RPMI7951 (cell line): ENCODE data around the gene PIK3R3. TPM values are rescaled to one million over a fixed set of nuclear protein-coding genes. Genes with fewer than 3 reads are reported as not detected.
A peak's percentile ranks its signal among the peaks of the same experiment; 100 is the strongest.

Source experiments
- DNase-seq: peaks from one replicate; pipeline ENCODE4 v3.0.0-alpha.2; 2012; ENCODE audit warnings: low read depth
- total RNA-seq: library from RNA; depleted of rRNA; stranded (reverse); fragments of >200 nt; shearing (Covaris generic); gene quantifications from 2 replicates; pipeline ENCODE4 v1.2.3, GENCODE V29; 2014

PIK3R3 gene
- total RNA-seq, 1 experiment from 2014 or later: 10.5 TPM

DNA sequence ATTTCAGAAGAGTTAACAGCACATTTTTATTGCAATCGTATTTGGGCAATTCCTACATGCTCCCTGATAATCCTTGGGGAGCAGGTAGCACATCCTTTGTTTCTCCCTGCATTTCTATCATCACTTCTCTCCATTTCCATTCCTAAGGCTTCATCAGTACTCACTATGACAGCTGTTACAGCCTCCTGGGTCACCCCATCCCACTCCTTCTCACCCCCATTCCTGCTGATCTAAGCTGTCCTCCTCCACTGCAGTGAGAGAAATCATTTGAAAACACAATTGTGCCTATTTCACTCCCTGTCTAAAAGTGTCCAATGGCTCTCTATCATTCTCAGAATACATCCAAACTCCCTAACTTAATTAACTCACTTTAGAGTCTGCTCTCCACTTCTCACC lies 25.5 kb upstream of the PIK3R3 start:
- no peak for DNase-seq

- no peak for DNase-seq
Measured at GRCh38 chr1:46153732-46154131, 21.3 kb upstream of the PIK3R3 start.

DNA sequence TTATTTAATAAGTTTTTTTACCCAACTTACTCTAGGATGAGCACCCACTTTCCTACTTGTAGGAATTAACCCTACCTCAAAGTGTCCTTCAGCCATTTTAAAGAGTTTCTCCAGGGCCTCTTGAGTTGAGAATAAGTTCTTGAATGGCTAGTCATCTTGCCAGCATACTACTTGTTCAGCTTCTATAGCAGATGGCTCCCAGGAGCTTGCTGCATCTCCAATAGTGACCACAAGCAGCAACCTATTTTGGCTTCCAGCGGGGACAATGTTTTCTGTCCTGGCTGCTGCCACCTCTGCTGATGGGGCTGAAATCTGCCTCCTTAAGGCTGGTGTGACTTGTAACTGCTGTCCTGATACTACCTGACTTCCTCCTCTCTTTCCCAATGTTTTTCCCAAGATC lies 20.8 kb upstream of the PIK3R3 start:
- DNase-seq: no peak

DNA sequence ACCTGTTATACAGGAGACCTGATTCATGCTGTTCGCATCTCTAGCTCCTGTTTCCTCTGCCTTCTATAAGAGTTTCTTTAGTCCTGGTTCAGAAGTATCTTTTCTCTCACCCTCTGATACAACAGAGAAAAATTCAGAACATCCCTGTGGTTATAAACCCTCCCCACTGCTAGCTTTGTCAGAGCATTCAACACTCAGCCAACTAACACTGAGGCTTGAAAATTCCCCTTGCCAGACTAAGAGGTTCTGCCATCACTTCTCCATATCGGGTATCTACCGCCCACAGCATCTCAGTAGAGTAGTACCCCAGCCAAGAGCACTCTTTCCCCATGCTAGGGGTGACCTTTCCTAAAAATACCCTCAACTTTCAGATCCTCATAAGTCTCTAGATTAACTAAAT lies 19.6 kb upstream of the PIK3R3 start:
- DNase-seq: no peak

- DNase-seq: no peak
Measured at GRCh38 chr1:46150085-46150484, 17.7 kb upstream of the PIK3R3 start.

DNA sequence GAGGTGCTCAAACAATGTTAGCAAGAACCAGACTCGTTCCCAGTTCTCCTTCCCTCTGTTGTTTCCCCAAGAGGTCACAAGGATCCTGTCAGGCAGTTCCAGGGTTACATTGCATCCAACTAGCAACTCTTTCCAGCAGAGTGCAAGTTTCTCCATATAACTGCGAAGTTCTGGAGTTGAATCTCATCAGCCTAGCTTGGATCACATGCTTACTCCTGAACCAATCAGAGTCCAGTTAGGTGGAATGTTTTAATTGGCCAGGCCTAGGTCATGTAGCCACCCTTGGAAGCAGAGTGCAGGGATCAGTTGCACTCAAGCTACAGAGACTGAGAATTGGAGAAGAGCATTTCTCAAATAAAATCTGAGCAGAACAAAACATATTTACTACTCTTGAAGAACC lies 15.9 kb upstream of the PIK3R3 start:
- no peak for DNase-seq

GRCh38 chr1:46137916-46138315 lies 5.5 kb upstream of the PIK3R3 start:
- peak; percentile 54 for DNase-seq

- DNase-seq: no peak
Measured at GRCh38 chr1:46136711-46137110, 4.3 kb upstream of the PIK3R3 start.

DNA sequence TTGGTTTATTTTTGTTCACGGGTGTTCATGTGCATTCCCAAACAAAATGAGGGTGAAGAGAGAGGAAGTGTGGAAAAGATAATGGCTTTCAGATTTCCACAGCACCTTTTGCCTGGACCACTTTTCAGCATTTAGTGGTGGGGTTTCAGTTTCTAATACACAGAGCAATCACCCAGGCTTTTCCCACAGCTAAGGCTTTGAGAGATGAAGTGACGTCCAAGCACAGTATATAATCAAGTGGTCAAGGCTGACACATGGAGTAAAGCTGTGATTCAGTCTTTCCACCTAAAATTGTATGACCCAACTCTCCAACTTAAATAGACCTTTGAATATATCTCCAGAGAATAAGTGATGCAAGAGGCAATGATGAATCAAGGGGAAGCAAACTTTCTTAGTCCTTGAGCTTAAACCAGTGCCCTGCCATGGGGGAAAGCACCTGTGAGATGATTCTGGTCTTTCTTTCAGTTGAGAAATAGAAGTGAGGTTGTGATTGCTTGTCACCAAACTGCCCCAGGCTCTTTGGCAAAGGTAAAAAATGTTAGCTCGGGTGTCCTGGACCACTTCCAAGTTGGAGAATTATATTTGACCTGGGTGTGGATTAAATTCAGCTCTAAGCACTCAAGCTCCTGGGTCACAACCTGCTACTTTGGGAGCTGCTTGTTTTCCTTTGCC lies 2.4 kb upstream of the PIK3R3 start:
- DNase-seq: peak; percentile 69

DNA sequence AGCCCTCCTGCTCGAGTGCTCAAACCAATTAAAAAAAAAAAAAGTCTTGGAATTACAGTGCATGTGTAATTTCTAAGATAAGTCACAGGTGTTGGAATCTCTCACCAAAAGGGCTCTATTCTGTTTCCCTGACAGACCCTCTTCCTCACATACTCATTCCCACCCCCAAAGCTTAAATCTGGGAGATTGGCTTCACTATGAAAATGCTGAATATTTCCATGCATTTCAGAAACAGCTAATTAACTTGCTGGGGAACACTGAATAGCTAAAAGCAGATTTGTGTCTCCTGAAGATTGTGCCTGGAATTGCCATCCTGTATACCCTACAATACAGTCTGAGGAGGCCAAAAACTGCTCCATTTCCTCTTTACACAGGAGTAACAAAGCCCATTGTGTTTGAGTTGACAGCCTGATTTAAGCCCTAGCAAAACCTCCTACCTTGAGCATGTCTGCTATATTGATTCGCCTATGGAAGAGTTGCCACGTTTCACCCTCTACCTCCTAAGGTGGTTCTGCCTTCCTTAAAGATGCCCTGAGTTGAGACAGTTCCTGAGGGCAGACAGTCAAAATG lies 1.4 kb upstream of the PIK3R3 start:
- no peak for DNase-seq

DNA sequence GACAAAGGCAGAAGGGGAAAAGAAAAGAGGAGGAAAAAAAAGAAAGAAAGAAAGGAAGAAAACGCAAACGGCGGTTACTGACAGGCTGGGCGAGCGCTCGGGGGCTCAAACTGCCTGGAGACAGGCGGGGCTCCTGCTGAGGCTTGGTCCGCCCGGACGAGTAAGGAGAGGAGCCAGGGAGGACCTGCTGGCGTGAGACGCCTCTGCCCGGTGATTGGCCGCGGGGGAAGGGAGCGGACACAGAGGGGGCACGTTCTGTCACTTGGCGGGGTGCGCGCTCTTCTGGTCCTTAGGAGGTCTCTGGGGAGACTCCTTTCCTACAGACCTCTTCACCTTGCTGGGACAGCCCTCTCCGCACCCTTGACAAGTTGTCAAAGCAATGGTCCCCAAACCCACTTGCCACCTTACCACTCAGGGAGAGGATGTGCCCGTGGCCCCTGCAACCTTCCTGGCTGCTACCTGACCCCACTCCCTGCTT lies 791 bp upstream of the PIK3R3 start:
- DNase-seq: no peak

DNA sequence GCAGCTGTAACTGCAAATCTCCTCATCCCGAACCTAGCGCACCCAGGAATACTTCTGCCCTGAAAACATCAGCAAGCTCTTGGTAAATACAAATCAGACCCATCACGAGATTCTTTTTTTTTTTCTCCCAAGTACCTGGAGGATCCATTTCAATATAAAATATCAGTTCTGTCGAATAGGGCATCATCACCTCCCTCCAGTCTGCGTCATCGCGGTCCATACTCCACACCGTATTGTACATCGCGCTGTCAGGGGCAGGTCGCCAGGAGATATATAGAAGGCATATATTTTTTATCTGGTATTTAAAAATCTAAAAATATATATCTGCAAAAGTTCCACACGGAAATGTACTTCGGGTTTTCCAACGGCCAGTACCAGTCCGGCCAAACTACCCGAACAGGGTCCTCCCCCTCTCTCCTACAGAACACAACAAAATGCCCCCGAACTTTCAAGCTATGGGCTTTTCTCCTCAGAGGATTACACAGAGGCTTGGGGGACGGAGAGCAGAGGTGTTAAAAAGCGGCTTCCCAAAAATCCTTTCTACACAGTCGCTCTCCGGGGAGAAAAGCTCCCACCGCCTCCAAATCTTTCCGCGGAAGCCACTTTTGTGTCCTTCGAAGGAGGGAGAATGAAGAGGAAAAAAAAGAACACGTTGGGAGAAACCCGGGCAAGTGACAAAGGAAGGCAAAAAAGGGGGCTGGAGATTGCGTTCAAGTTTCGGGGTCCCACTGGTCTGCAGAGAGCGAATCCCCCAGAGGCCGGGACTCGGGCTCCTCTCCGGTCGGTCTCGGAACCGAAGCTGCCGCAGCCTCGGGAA lies 509 bp downstream of the PIK3R3 start:
- DNase-seq: peak; percentile 25

- peak; percentile 24 for DNase-seq
Measured at GRCh38 chr1:46131093-46131492, 1.3 kb downstream of the PIK3R3 start.

- DNase-seq: no peak
Measured at GRCh38 chr1:46130606-46131005, 1.8 kb downstream of the PIK3R3 start.

- no peak for DNase-seq
Measured at GRCh38 chr1:46130121-46130520, 2.3 kb downstream of the PIK3R3 start.

- DNase-seq: peak; percentile 53
Measured at GRCh38 chr1:46128344-46128743, 4.1 kb downstream of the PIK3R3 start.

GRCh38 chr1:46118856-46119255 lies 13.6 kb downstream of the PIK3R3 start:
- DNase-seq: no peak

GRCh38 chr1:46117810-46118494 lies 14.5 kb downstream of the PIK3R3 start:
- no peak for DNase-seq

DNA sequence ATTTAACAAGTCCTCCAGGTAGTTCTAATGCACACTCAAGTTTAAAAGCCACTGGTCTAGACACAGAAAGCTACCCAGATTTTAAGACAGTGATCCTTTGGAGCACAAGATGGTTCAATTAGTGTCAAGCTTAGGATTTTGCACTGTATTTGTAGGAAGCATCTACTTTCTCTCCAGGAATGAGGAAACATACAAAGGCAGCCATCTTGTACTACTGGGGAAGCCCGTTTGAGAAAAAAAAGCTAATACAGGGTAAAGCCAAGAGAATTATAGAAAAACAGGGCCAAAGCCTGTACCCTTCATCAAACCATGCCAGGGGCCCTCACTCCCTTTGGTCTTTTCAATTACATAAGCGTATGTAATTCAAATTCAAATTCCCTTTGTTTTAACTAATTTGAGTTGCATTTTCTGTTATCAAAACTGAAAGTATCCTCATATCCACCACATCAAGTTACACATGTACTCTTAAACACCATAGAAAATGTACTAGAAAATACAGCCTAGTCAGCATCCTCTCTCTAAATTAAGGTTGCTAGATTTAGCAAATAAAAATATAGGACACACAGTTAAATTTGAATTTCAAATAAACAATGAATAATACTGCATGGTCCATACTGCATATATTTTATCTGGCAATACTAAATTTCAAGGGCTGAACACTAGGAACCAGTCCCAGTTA lies 17.4 kb downstream of the PIK3R3 start:
- DNase-seq: no peak

DNA sequence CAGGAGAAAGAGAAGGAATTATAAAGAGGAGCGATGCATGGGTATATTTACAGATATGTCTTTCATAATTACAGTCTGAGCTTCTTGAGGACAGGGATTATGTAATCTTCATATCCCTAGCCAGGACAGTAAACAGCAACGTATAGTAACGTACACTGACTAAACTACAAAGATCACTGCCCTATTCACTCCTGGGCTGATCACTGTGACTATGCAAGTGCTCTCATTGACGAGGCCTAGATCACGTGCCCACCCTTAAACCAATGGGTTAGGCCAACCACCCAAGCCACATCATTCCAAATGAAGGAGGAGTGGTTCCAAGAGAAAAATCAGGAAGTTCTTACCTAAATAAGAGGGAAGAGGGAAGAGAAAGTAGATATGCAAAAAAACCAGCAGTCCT lies 18.5 kb downstream of the PIK3R3 start:
- no peak for DNase-seq

DNA sequence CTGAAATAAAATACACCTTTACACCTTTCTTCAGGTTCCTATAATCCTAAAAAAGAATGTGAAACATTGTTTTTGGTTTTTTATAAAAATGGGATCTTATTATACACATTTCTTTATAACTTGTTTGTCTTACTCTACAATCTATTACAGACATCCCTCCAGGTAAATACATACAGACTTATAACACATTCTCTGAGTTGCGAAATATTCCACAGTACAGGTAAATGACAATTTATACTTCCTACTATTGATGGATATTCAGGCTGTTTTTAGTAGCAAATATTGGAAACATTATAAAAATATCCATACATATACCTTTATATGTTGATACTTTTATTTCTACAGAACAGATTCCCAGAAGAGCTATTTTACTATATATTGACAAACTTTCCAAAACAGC lies 20.3 kb downstream of the PIK3R3 start:
- DNase-seq: no peak

DNA sequence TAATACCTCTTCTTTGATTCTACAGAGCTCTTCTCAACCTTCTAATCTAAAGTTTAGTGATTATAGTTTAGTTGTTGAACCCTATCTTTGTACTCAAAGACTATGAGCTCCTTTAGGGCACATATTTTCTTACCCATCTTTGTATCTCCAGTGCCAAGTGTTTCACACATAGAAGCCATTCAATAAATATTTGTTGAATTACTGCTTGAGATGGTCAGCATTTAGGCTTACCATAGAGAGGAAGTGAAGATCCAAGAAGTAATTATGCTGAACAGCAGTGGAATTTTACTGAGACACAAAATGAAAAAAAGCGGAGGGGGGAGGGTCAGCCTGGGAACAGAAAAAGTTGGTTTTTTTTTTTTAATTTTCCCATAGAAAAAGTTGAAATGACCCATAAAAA lies 21.9 kb downstream of the PIK3R3 start:
- DNase-seq: no peak
